GM12875 (cell line): Measurements from ENCODE around the gene WASF3.

ENCODE experiments used
- H3K4me3 ChIP-seq: one replicate; pipeline ENCODE4 v1.5.1; 2011; ENCODE audit warnings: low read depth, low read length, control low read depth
- CTCF ChIP-seq: IDR thresholded peaks from 2 replicates; pipeline ENCODE4 v1.5.1; 2011; ENCODE audit warnings: low read depth, mild to moderate bottlenecking, control low read depth, inconsistent platforms, low read length, moderate library complexity, borderline replicate concordance; ENCODE audit not compliant: insufficient read depth

The WASF3 gene

GRCh38 chr13:26568132-26568815, 10.8 kb downstream of the WASF3 start:
- H3K4me3 ChIP-seq: no peak overlapping the region
- no peak for TF ChIP-seq CTCF

- TF ChIP-seq CTCF: no peak
- no peak overlapping the region for H3K4me3 ChIP-seq
Measured at GRCh38 chr13:26571518-26571917, 14.0 kb downstream of the WASF3 start.

GRCh38 chr13:26575244-26575643, 17.8 kb downstream of the WASF3 start:
- no peak overlapping the region for H3K4me3 ChIP-seq
- TF ChIP-seq CTCF: no peak

- H3K4me3 ChIP-seq: no peak overlapping the region
- TF ChIP-seq CTCF: no peak
Measured at GRCh38 chr13:26579580-26579979, 22.1 kb downstream of the WASF3 start.

GRCh38 chr13:26583662-26584061, 26.2 kb downstream of the WASF3 start:
- TF ChIP-seq CTCF: no peak
- H3K4me3 ChIP-seq: no peak overlapping the region

- H3K4me3 ChIP-seq: no peak overlapping the region
- TF ChIP-seq CTCF: no peak
Measured at GRCh38 chr13:26584713-26585112, 27.2 kb downstream of the WASF3 start.

GRCh38 chr13:26585136-26585535, 27.7 kb downstream of the WASF3 start:
- TF ChIP-seq CTCF: no peak
- H3K4me3 ChIP-seq: no peak overlapping the region
